ENCODE measurements around the gene PITPNM3.

PITPNM3 gene

DNA sequence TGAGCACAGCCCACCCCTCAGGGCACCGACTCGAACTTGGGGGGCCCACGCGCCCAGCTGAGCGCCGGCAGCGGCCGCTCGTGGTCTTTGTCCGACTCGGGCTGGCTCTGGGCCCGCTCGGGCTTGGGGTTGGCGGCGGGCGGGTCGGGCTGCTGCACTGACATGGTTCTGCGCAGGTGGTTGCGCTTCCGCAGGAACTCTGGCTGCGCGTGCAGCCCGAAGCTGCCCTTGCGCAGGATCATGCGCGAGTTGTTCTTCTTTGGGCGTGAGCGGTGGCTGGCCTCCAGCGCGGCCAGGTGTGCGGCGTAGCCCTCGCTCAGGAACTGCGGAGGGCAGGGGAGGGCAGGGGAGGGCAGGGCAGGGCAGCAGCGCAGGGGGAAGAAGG, 101.0 kb downstream of the PITPNM3 start:
- Histone ChIP-seq H2AFZ (ENCODE audit: low read length) (no peak overlapping the region), H3K9me3 (ENCODE audit: insufficient read depth, low read depth, low read length) (no peaks in the 10 kb centered on the region), H3F3A (ENCODE audit: low read depth) (no peaks in the 10 kb centered on the region), H3K4me2 (ENCODE audit: low read depth, low read length, poor library complexity, severe bottlenecking) (no peak overlapping the region), H3K9ac (ENCODE audit: low read depth, low read length, poor library complexity, severe bottlenecking) (no peak overlapping the region), H3K9me2 (replicated peaks; ENCODE audit: low read depth, low read length) (no peaks in the 10 kb centered on the region), H3K36me3 (ENCODE audit: insufficient read depth, low read length) (no peaks in the 10 kb centered on the region; the same call in 1 of the 2 replicates), H3K79me2 (ENCODE audit: insufficient read depth, low read length) (no peaks in the 10 kb centered on the region), H3K27me3 (ENCODE audit: insufficient read depth, low read length, poor library complexity, severe bottlenecking) (no peaks in the 10 kb centered on the region), H3K4me3 (ENCODE audit: low read length, poor library complexity, severe bottlenecking) (no peak overlapping the region), H3K4me1 (ENCODE audit: insufficient read depth, low read length, poor library complexity, severe bottlenecking) (peaks cover 10% of the 10 kb centered on the region), H4K20me1 (ENCODE audit: insufficient read depth, low read length, poor library complexity, severe bottlenecking) (no peaks in the 10 kb centered on the region)
- TF ChIP-seq EZH2phosphoT487 (IDR thresholded peaks at IDR 0.05; ENCODE audit: borderline replicate concordance): no peak
- TF ChIP-seq, protein P1, sequence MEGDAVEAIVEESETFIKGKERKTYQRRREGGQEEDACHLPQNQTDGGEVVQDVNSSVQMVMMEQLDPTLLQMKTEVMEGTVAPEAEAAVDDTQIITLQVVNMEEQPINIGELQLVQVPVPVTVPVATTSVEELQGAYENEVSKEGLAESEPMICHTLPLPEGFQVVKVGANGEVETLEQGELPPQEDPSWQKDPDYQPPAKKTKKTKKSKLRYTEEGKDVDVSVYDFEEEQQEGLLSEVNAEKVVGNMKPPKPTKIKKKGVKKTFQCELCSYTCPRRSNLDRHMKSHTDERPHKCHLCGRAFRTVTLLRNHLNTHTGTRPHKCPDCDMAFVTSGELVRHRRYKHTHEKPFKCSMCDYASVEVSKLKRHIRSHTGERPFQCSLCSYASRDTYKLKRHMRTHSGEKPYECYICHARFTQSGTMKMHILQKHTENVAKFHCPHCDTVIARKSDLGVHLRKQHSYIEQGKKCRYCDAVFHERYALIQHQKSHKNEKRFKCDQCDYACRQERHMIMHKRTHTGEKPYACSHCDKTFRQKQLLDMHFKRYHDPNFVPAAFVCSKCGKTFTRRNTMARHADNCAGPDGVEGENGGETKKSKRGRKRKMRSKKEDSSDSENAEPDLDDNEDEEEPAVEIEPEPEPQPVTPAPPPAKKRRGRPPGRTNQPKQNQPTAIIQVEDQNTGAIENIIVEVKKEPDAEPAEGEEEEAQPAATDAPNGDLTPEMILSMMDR (conservative IDR thresholded peaks at IDR 0.05; ENCODE audit: low read length): no peak

DNA sequence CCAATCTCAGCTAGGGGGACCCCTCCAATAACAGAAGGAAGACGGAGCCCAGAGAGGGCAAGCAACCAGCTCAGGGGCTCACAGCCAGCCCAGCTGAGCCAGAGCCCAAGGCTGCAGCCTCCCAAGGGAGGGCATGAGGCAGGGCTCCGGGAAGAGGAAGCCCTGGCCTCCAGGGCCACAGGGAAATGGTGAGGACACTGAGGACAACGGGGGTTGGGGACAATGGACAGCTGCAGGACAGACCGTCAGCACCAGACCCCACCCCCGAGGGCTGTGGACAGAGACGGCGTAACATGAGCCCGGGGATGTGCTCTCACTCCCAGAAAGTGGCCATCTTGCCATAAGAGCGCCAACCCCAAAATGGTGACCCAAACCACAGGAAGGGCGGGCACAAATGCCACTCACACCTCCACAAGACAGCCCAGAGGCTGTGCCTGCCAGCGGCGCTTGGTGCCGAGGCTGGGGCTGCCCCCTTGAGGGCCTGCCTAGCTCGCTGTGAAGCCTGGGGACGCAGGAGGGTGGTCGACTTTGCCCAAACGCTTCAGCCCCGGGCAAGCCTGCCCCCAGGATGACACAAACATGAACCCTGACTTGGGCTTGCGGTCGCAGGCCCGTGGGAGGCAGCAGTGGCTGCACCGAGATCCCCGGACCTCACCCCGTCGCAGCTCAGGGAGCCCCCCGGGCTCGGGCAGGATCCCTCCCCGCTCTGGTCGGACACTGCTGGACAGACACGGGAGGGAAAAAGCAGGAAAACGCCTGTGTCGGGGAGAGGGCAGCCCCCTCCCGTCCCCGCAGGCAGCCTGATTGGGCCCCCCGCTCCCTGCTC, 101.6 kb downstream of the PITPNM3 start:
- no peaks in the 10 kb centered on the region for H3F3A ChIP-seq (ENCODE audit: low read depth)

DNA sequence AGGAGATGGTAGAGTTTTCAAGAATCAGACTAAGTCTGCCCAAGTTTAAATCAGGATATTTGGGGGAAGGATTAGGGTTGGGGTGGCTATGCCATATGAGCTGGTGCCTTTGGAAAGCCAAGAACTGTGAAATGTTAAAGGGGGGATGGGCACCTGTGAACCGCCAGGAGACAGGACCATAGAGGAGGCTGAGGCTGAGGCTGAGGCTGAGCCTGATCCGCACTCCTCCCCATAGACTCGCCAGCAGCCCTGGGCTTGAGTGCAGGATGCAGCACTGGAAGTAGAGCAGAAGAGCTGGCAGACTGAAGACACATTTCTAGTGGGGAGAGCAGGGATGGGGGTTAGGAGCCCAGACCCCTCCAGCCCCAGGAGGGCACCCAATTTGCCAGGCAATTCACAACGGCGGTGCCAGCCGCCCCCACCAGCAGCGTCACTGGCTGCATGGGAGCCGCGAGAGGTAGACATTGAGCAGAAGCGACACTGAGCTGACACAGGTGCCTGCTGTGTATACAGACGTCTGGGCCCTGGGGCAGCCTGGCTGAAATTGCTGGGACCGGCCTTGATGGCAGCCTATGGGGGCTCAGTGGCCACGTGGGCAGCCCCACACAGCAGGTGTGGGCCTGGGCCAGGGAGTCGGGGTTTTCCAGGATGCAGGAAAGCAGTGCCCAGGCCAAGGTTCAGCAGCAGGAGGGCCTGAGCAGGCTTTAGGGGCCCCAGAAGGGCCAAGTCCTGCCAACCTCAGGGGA, 102.9 kb downstream of the PITPNM3 start:
- Histone ChIP-seq H3K4me2 (ENCODE audit: low read depth, low read length, poor library complexity, severe bottlenecking) (no peak overlapping the region), H3K79me2 (ENCODE audit: insufficient read depth, low read length) (peaks cover 14% of the 10 kb centered on the region; the same call in 1 of the 2 replicates), H2AFZ (ENCODE audit: low read length) (no peak overlapping the region), H3K27me3 (ENCODE audit: insufficient read depth, low read length, poor library complexity, severe bottlenecking) (no peaks in the 10 kb centered on the region), H3K9ac (ENCODE audit: low read depth, low read length, poor library complexity, severe bottlenecking) (no peak overlapping the region), H3K9me2 (replicated peaks; ENCODE audit: low read depth, low read length) (no peaks in the 10 kb centered on the region), H3K4me1 (ENCODE audit: insufficient read depth, low read length, poor library complexity, severe bottlenecking) (peaks cover 12% of the 10 kb centered on the region), H3K9me3 (ENCODE audit: insufficient read depth, low read depth, low read length) (no peaks in the 10 kb centered on the region), H4K20me1 (ENCODE audit: insufficient read depth, low read length, poor library complexity, severe bottlenecking) (peaks cover 5% of the 10 kb centered on the region), H3F3A (ENCODE audit: low read depth) (no peaks in the 10 kb centered on the region), H3K36me3 (ENCODE audit: insufficient read depth, low read length) (peaks cover 16% of the 10 kb centered on the region; the same call in 1 of the 2 replicates), H3K4me3 (ENCODE audit: low read length, poor library complexity, severe bottlenecking) (no peak overlapping the region)
- TF ChIP-seq EZH2phosphoT487 (IDR thresholded peaks at IDR 0.05; ENCODE audit: borderline replicate concordance): no peak
- TF ChIP-seq, protein P1 (conservative IDR thresholded peaks at IDR 0.05; ENCODE audit: low read length): no peak

More for the DNA sequence above, 101.6 kb downstream of the PITPNM3 start:
- Histone ChIP-seq H3K9me3 (ENCODE audit: insufficient read depth, low read depth, low read length) (no peaks in the 10 kb centered on the region), H4K20me1 (ENCODE audit: insufficient read depth, low read length, poor library complexity, severe bottlenecking) (peaks cover 3% of the 10 kb centered on the region), H3K9me2 (replicated peaks; ENCODE audit: low read depth, low read length) (no peaks in the 10 kb centered on the region), H3K9ac (ENCODE audit: low read depth, low read length, poor library complexity, severe bottlenecking) (no peak overlapping the region), H3K79me2 (ENCODE audit: insufficient read depth, low read length) (peaks cover 1% of the 10 kb centered on the region; the same call in 1 of the 2 replicates), H2AFZ (ENCODE audit: low read length) (no peak overlapping the region), H3K4me2 (ENCODE audit: low read depth, low read length, poor library complexity, severe bottlenecking) (no peak overlapping the region), H3K4me3 (ENCODE audit: low read length, poor library complexity, severe bottlenecking) (no peak overlapping the region), H3K4me1 (ENCODE audit: insufficient read depth, low read length, poor library complexity, severe bottlenecking) (peaks cover 12% of the 10 kb centered on the region), H3K36me3 (ENCODE audit: insufficient read depth, low read length) (peaks cover 4% of the 10 kb centered on the region; the same call in 1 of the 2 replicates), H3K27me3 (ENCODE audit: insufficient read depth, low read length, poor library complexity, severe bottlenecking) (no peaks in the 10 kb centered on the region)
- no peak for TF ChIP-seq EZH2phosphoT487 (IDR thresholded peaks at IDR 0.05; ENCODE audit: borderline replicate concordance)
- TF ChIP-seq, protein P1 (conservative IDR thresholded peaks at IDR 0.05; ENCODE audit: low read length): no peak

All from Loucy (cell line).